Stimulated activated CD4-positive, alpha-beta T cell treated with anti-CD3 and anti-CD28 coated beads, Interleukin-12 subunit alpha, Interleukin-12 subunit beta, amount 100 ng/mL, for 24 hours (primary cell): ENCODE results near the gene YEATS2.
"Not testable (repeated sequence)": the region's sequence is repeated elsewhere in the genome, so short reads cannot be mapped to it uniquely, and the experiment has no call there.

Source experiments
- DNase-seq, 2 experiments: peaks; one replicate each; pipeline ENCODE4 v3.0.0-alpha.2; 2020; ENCODE audit warnings: low read depth in 2 of 2

Gene YEATS2

GRCh38 chr3:183714622-183715021 is 17.0 kb downstream of the YEATS2 start:
- DNase-seq = no peak

- DNase-seq = no peak
Measured at GRCh38 chr3:183718012-183718411, 20.4 kb downstream of the YEATS2 start.

- DNase-seq = no peak
Measured at GRCh38 chr3:183725387-183725786, 27.8 kb downstream of the YEATS2 start.

- no peak for DNase-seq
Measured at GRCh38 chr3:183728204-183728603, 30.6 kb downstream of the YEATS2 start.

- DNase-seq = no peak
Measured at GRCh38 chr3:183730361-183730760, 32.8 kb downstream of the YEATS2 start.

GRCh38 chr3:183731611-183732010 is 34.0 kb downstream of the YEATS2 start:
- no peak for DNase-seq

- DNase-seq = no peak
Measured at GRCh38 chr3:183733553-183733952, 36.0 kb downstream of the YEATS2 start.

- no peak for DNase-seq
Measured at GRCh38 chr3:183734750-183735494, 37.3 kb downstream of the YEATS2 start.

GRCh38 chr3:183737116-183737515 is 39.5 kb downstream of the YEATS2 start:
- DNase-seq = no peak

GRCh38 chr3:183740154-183740553 is 42.6 kb downstream of the YEATS2 start:
- DNase-seq = not testable (repeated sequence)

GRCh38 chr3:183743231-183743630 is 45.6 kb downstream of the YEATS2 start:
- DNase-seq = no peak

- DNase-seq = no peak
Measured at GRCh38 chr3:183745300-183746098, 47.9 kb downstream of the YEATS2 start.

GRCh38 chr3:183754052-183754451 is 56.5 kb downstream of the YEATS2 start:
- no peak for DNase-seq

- DNase-seq = no peak
Measured at GRCh38 chr3:183762304-183762703, 64.7 kb downstream of the YEATS2 start.

GRCh38 chr3:183764847-183765731 is 67.5 kb downstream of the YEATS2 start:
- no peak for DNase-seq

GRCh38 chr3:183766107-183766506 is 68.5 kb downstream of the YEATS2 start:
- DNase-seq = no peak

GRCh38 chr3:183766745-183767606 is 69.4 kb downstream of the YEATS2 start:
- peak; percentile 34 to 61 for DNase-seq

GRCh38 chr3:183768114-183768513 is 70.5 kb downstream of the YEATS2 start:
- no peak for DNase-seq

- no peak for DNase-seq
Measured at GRCh38 chr3:183769453-183769852, 71.9 kb downstream of the YEATS2 start.

- no peak for DNase-seq
Measured at GRCh38 chr3:183774631-183775030, 77.0 kb downstream of the YEATS2 start.

GRCh38 chr3:183775781-183776180 is 78.2 kb downstream of the YEATS2 start:
- DNase-seq = no peak
